GM21526 (cell line): ENCODE measurements around the gene SCGB1D2.
"Not testable (repeated sequence)": the region's sequence is repeated elsewhere in the genome, so short reads cannot be mapped to it uniquely, and the experiment has no call there.

Source experiments
- ATAC-seq: cut with Tn5 transposase; IDR thresholded peaks from one replicate; pipeline ENCODE4 v1.9.1; 2021; ENCODE audit warnings: moderate library complexity; ENCODE audit not compliant: unreplicated experiment, low FRiP score

Gene SCGB1D2, protein sequence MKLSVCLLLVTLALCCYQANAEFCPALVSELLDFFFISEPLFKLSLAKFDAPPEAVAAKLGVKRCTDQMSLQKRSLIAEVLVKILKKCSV

DNA sequence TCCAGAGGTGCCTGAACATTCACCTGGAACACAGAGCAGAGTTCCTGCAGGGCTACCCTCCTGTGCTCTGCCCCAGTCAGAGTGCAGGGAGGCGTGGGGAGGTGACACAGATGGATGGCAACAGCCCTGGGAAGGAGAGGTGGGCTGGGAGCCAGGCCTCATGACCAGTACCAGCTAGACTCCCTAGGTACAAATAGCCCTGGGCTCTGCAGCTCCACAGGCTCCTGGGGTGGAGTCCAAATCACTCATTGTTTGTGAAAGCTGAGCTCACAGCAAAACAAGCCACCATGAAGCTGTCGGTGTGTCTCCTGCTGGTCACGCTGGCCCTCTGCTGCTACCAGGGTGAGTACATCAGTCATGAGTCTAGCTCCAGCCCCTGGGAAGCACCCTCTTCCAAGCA lies at the start of gene SCGB1D2:
SCGB1D2 (plus strand) TSS at position 219 of the 400 bp plus-strand sequence; CDS start at position 288, 69 bp downstream.
- ATAC-seq: no peak

DNA sequence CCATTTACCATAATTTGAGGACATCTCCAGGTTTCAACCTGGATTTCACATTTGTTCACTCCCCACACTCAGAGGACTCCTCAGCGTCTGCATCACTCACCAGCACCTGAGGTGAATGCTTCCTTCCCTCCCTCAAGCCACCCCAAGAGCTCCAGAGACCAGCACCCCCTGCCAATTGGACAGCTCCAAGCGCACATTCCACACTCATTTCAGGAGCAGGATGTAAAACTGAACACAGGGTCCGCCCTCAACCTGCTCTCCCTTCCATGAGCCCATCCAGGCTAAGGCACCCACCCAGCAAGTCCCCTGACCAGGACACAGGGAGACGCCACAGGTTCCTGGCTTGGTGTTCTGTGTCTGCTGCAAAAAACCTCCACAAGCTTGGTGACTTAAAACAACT lies 48.1 kb upstream of the SCGB1D2 start:
- ATAC-seq: no peak

DNA sequence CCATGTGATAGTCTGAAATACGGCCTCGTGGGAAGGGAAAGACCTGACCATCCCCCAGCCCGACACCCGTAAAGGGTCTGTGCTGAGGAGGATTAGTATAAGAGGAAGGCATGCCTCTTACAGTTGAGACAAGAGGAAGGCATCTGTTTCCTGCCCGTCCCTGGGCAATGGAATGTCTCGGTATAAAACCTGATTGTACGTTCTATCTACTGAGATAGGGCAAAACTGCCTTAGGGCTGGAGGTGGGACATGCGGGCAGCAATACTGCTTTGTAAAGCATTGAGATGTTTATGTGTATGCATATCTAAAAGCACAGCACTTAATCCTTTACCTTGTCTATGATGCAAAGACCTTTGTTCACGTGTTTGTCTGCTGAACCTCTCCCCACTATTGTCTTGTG lies 47.0 kb upstream of the SCGB1D2 start:
- ATAC-seq: not testable (repeated sequence)

DNA sequence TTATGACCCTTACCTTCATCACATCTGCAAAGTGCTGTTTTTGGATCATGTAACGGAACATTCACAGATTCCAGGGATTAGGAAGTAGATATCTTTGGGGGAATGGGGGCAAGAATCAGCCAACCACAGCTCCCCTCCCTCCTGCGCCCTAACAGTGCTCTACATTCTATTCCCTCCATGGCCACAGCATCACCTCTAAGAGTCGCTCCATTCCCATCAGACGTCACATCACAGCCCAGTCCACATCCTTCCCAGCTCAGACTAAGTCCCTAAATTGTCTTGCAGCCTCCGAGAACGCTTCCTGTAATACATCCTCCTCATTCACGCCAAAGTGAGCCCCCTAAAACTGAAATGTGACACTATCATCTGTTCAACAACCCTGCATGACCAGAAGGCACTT lies 46.1 kb upstream of the SCGB1D2 start:
- no peak for ATAC-seq

DNA sequence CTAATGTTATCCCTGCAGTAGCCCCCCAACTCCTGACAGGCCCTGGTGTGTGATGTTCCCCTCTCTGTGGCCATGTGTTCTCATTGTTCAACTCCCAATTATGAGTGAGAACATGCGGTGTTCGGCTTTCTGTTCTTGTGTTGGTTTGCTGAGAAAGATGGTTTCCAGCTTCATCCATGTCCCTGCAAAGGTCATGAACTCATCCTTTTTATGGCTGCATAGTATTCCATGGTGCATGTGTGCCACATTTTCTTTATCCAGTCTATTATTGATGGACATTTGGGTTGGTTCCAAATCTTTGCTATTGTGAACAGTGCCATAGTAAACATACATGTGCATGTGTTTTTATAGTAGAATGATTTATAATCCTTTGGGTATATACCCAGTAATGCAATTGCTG lies 44.6 kb upstream of the SCGB1D2 start:
- not testable (repeated sequence) for ATAC-seq

DNA sequence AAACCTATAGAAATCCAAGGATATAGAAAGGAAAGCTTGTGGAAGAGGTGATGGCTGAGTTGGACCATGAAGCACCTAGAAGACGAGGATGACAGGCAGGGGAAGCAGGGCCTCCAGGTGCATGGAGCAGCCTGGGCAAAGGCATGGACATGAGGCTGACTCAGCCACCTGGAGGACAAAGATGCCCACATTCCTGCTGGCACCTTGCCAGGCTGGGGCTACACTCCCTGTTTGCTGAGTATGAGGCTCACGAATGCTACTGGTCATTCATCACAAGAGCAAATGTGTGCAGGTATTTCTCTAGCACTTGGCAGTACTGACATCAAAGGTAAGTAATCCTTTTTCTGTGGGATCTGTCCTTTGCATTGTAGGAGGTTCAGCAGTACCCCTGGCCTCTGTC lies 40.7 kb upstream of the SCGB1D2 start:
- no peak for ATAC-seq

DNA sequence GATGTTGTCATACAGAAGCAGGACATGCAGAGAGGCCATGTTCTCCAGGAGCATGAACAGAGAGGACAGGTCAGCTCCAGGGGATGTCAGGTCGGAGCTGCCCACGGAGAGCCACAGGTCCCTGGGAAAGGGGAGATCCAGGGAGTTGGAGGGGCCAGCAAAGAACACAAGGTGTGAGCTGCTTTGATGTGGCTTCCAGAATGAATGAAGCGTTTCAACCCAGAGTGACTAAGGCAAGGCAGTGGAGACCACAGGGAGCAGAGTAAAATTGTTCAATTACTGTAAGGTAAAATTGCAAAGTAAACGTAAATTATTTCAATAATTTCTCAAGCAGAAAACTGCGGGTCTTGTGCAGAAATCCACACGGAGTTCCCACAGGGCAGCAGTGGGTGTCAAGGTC lies 39.1 kb upstream of the SCGB1D2 start:
- ATAC-seq: no peak

DNA sequence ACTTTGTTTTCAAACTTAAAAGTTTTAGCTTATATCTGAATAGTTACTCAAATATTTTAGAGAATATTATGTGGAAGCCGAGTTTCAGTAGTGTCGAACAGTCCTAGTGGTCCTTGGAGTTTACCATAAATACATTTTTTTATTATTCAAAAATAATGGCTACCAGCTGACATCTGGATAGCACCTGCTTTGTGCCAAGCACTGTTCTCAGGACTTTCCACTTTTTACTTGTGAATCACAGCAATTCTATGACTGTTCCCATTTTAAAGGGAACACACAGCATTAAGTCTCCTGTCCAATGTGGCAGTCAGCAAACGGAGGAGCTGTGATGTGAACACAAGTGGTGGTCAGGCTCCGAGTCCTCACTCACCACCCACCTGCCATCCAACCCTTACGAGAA lies 37.6 kb upstream of the SCGB1D2 start:
- ATAC-seq: no peak

DNA sequence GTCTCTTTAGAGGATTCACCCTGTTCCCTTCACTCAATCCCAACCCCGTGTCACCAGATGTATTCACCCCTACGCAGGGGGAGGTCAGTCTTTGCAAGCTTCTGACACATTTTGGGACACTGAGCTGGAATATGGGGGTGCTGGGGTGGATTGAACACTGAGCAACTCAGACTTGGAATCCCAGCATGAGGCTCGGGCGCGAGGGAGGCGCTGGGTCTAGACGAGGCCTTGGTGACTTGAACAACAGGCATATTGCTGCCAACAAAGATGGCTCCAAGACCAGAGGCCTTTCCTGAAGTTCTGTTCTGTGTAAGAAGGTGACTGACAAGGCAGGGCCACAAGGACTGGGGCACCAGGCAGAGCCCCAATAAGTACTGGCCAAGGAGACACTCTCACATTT lies 36.6 kb upstream of the SCGB1D2 start:
- no peak for ATAC-seq

DNA sequence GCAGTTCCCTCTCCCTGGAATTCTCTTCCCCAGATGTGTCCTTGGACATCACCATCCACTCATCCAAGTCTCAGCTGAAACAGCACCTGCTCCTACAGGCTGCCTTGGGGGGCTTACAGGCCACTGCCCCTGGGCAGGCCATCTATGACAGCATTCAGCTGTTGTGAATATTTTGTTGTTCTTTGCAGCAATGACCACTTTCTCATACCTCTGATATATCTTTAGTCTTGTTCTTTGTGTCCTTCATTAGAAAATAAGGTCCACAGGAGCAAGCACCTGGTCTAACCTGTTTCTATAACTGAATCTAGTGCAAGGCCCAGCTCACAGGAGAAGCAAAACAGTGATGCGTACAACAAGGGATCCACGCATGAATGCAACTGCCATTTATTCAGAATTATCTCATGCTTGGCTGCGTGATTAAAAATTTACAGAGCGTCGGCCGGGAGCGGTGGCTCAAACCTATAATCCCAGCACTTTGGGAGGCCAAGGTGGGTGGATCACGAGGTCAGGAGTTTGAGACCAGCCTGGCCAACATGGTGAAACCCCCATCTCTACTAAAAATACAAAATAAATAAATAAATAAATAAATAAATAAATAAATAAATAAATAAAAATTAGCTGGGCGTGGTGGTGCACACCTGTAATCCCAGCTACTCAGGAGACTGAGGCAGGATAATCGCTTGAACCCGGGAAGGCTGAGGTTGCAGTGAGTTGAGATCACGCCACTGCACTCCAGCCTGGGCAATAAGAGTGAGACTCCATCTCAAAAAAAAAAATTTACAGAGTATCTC lies 35.6 kb upstream of the SCGB1D2 start:
- not testable (repeated sequence) for ATAC-seq

DNA sequence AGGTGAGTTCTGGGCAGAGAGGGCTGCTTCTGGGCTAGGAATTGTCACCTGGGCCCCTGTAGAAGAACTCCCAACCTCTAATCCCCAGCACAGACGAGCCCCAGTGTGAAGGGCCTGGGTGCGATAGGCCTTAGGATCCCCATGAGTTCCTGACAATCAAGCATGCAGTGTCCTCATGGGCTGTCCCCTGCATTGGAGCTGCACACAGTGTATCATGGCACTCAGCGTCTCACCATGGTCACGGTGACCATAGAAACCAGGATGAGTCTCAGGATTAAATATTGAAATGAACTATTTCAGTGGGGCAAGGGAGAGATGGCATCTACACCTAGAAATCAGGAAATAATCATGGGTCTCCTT lies 33.3 kb upstream of the SCGB1D2 start:
- ATAC-seq: no peak

DNA sequence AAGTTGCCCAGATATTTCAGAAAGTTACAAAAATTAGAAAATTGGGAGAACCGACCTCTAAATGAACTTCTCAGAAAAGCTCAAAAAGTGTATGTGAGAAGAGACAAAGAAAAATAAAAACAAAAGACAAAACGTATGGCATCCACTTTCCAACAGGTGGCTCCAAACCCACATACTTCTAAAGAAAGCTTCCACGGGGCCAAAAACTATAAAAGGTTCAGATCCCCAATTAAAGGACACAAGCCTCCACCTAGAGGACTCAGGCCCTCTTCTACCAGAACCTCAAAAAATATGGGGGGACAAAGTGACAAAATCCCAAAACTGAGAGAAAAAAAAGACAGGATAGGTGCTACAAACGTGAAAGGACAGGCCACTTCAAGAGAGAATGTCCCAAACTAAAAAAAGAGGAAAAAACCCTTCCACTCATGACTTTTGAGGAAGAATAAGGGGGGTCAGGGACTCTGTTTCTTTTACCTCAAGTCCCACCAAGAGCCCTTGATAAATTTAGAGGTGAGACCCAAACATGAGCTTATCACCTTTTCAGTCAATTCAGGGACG lies 24.8 kb upstream of the SCGB1D2 start:
- ATAC-seq: no peak

DNA sequence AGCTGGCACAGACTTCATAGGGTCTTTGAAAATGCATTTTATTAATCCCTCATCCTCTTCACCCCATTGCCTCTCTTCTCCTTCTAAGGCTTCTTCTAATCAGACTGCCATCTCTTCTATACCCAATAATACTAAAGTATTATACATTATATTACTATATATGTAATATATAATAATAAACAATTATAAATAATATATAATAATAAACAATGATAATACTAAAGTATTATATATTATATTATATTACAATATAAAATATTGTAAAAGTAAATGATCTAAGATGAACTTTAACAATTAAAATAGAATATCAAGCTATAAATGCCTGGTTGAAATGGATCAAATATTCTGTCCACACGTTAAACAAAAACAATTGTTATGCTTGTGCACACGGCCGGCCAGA lies 20.5 kb upstream of the SCGB1D2 start:
- ATAC-seq: no peak

DNA sequence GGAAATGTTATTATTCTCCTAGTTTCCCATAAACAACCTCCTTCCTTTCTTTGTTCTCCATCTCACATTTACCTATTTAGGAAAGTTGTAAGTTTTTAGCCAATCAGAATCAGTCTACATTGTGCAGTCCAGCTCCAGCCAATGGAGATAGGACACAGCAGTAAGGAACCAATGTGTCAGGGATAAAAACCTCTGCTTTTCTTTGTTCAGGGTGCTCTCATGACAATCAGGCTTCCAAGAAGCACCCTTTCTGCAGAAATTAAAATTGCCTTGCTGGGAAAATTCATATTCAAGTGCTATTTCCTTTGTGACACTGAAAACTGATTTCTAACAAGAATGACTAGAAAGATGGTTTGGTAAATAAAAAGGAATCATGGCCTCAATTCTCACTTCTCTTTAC lies 18.9 kb upstream of the SCGB1D2 start:
- ATAC-seq: no peak

DNA sequence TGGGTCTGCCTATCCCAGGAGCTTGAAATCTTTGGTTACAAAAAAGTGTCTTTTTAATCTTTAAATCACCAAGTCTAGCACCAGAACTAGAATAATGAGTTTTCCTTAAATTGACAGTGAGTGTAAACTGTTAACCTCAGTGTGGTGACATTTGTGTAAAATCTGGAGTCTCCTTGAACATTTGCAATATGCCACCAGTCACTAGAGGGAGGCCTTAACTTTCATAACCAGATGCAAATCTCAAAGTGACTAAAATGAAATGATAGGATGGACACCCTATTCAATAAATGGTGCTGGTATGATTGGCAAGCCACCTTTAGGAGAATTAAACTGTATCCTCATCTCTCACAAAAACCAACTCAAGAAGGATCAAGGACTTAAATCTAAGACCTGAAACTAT lies 8.3 kb upstream of the SCGB1D2 start:
- no peak for ATAC-seq

DNA sequence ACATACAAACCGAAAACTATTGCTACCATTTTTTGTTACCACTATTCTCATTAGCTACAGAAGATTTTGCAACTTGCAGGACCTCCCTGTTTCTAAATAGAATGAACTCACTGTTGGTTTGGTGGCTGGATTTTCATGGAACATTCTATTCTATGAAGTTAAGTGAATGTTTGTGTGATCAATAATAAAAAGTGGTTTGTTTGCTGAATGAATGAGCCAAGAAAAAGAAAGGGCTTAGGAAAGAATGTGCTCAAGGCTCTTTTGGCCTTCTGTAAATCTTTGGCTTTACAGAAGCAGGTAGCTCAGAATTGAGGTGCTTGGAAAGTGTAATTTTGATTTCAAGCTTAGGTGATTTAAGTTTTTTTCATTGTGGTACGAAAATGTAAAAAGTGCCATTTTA lies 5.9 kb upstream of the SCGB1D2 start:
- no peak for ATAC-seq

DNA sequence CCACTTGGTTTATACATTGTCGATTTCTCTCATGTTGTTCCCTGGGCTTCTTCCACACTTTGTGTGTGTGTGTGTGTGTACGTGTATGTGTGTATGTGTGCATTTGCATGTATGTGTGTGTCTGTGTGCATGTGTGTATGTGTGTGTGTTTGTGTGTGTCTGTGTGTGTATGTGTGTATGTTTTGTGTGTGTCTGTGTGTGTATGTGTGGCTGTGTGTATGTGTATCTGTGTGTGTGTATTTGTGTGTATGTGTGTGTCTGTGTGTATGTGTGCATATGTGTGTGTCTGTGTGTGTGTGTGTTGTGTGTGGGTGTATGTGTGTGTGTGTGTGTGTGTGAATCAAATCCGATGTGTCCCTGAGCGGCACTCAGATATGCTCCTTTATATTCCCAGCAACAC lies 4.5 kb upstream of the SCGB1D2 start:
- no peak for ATAC-seq

DNA sequence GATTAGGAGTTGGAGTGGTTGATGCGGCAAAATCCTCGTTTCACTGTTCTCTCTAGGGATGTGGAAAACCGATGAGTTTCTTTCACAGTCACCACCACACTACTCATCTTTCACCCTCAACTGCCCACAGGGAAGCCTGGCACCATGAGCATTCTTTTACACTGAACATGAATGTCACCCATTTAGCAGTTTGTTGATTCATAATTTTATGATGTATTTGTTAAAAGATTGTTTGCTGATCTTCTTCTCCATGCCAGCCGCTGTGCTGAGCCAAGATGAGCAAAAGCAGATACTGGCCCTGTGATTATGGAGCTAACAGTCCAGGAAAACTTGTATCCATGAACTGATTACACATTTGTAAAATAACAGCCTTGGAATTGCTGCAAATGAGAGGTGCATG lies 3.9 kb upstream of the SCGB1D2 start:
- ATAC-seq: no peak

DNA sequence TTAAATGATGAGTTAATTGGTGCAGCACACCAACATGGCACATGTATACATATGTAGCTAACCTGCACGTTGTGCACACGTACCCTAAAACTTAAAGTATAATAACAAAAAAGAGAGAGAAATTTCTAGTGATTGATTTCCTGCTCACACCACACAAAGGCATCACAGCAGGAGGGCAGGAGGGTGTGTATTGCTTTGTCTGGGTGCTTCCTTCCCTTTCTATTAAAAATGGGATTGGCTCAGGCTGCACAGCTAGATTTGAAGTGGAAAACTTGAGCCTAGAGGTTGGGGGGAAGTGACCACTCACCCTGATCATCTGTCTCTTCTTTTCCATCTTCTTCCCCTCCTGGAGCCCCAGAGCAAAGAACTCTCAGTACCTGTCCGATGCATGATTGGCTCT lies 944 bp upstream of the SCGB1D2 start:
- ATAC-seq: no peak

DNA sequence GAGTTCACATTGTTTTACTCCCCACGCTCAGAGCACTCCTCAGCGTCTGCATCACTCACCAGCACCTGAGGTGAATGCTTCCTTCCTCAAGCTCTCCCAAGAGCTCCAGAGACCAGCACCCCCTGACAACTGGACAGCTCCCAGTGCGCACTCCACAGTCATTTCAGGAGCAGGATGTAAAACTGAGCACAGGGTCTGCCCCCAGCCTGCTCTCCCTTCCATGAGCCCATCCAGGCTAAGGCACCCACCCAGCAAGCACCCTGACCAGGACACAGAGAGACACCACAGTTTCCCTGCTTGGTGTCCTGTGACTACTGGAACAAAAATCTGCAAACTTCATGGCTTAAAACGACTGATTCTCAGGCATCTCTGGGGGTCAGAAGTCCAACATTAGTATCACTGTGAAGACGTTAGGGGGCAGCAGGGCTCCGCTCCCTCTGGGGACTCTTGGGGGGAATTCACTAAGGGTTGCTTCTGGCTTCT lies 3.3 kb downstream of the SCGB1D2 start:
- ATAC-seq: no peak

DNA sequence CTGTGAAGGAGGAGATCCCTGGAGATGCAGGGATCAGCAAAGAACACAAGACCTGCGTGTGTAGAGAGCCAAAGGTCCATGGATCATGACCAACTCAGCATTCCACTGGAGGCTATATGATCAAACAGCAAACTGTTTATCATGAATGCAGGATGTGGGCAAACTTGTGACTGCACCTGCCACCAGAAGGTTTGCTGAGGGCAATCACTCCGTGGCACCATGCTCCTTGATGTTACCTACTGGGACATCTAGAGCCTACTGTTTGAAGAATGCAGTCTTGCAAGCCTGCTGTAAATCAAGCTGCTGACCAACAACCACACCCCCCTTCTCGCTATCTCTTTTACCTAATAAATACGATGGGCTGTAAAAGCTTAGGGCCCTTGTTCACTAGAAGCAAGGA lies 9.7 kb downstream of the SCGB1D2 start:
- ATAC-seq: no peak

DNA sequence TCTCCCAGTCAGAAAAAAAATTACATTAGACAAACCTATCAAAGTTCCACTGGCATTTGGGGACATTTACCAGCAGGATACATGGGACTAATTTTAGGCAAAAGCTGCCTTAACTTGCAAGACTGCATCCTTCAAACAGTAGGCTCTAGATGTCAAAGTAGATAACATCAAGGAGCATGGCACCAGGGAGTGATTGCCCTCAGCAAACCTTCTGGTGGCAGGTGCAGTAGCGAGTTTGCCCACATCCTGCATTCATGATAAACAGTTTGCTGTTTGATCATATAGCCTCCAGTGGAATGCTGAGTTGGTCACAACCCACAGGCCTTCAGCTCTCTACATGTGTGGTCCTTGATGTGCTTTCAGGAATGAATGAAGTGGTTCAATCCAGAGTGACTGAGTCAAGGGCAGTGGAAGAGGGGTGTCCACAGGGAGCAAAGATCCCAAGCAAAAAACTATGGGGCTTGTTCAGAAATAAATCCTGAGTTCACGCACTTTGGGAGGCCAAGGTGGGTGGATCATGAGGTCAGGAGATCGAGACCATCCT lies 12.0 kb downstream of the SCGB1D2 start:
- no peak for ATAC-seq
